RCC 7860 (cell line): Measurements from ENCODE around the gene CD38.
"Not testable (repeated sequence)": the region's sequence is repeated elsewhere in the genome, so short reads cannot be mapped to it uniquely, and the experiment has no call there.

Experiments
- DNase-seq: peaks from one replicate; pipeline ENCODE4 v3.0.0-alpha.2; 2015; ENCODE audit warnings: low spot score
- FAIRE-seq: peaks from 2 replicates; lab custom pipeline; 2012; peaks lifted over from hg19 to GRCh38; lab: Jason Lieb, UNC

CD38 gene

GRCh38 chr4:15861198-15861597 is 83.1 kb downstream of the CD38 start:
- not testable (repeated sequence) for DNase-seq, FAIRE-seq

- FAIRE-seq: no peak
- no peak for DNase-seq
These were observed 86.8 kb downstream of the CD38 start for GRCh38 chr4:15864651-15865566.

- peak; percentile 8 for DNase-seq
- no peak for FAIRE-seq
These were observed 90.0 kb downstream of the CD38 start for GRCh38 chr4:15868111-15868510.

- no peak for DNase-seq
- no peak for FAIRE-seq
These were observed 90.8 kb downstream of the CD38 start for GRCh38 chr4:15868826-15869413.

- FAIRE-seq (no peak), DNase-seq (no peak)
These were observed 92.0 kb downstream of the CD38 start for GRCh38 chr4:15870079-15870478.

- FAIRE-seq: no peak
These were observed 93.0 kb downstream of the CD38 start for GRCh38 chr4:15870921-15871664.

GRCh38 chr4:15873117-15873516 is 95.0 kb downstream of the CD38 start:
- DNase-seq: no peak
- no peak for FAIRE-seq

More at GRCh38 chr4:15870921-15871664, 93.0 kb downstream of the CD38 start:
- DNase-seq: no peak

GRCh38 chr4:15874671-15875070 is 96.5 kb downstream of the CD38 start:
- FAIRE-seq (no peak), DNase-seq (no peak)

GRCh38 chr4:15875663-15876460 is 97.7 kb downstream of the CD38 start:
- no peak for FAIRE-seq
- DNase-seq: no peak

- no peak for DNase-seq
- FAIRE-seq: no peak
These were observed 99.9 kb downstream of the CD38 start for GRCh38 chr4:15878011-15878410.

- no peak for DNase-seq
- no peak for FAIRE-seq
These were observed 103.7 kb downstream of the CD38 start for GRCh38 chr4:15881820-15882219.

- FAIRE-seq: peak; percentile 47
These were observed 104.6 kb downstream of the CD38 start for GRCh38 chr4:15882675-15883086.

GRCh38 chr4:15883610-15884243 is 105.6 kb downstream of the CD38 start:
- no peak for DNase-seq
- no peak for FAIRE-seq

More at GRCh38 chr4:15882675-15883086, 104.6 kb downstream of the CD38 start:
- DNase-seq: peak; percentile 63

- DNase-seq (no peak), FAIRE-seq (no peak)
These were observed 106.5 kb downstream of the CD38 start for GRCh38 chr4:15884666-15885065.

- FAIRE-seq (no peak), DNase-seq (no peak)
These were observed 107.3 kb downstream of the CD38 start for GRCh38 chr4:15885422-15885821.

GRCh38 chr4:15888515-15888914 is 110.4 kb downstream of the CD38 start:
- DNase-seq (no peak), FAIRE-seq (no peak)

GRCh38 chr4:15890246-15890829 is 112.2 kb downstream of the CD38 start:
- FAIRE-seq: no peak

GRCh38 chr4:15891312-15891711 is 113.2 kb downstream of the CD38 start:
- DNase-seq: no peak
- FAIRE-seq: no peak

More at GRCh38 chr4:15890246-15890829, 112.2 kb downstream of the CD38 start:
- DNase-seq: peak; percentile 12

- FAIRE-seq: peak; percentile 88
These were observed 115.8 kb downstream of the CD38 start for GRCh38 chr4:15893962-15894361.

GRCh38 chr4:15894393-15894792 is 116.3 kb downstream of the CD38 start:
- FAIRE-seq (no peak), DNase-seq (no peak)

More at GRCh38 chr4:15893962-15894361, 115.8 kb downstream of the CD38 start:
- peak; percentile 98 for DNase-seq
